Breast epithelium (tissue), 4 donors: Measurements from ENCODE around the gene BRD2. TPM values are rescaled to one million over a fixed set of nuclear protein-coding genes. Genes with fewer than 3 reads are reported as not detected.

Experiments used
- DNase-seq, 2 donors: peaks; one replicate each; pipeline ENCODE4 v3.0.0-alpha.2; 2019; ENCODE audit warnings: low spot score in 2 of 2
- H3K27ac ChIP-seq, 2 donors: fragments of 200-600 bp; sonication (generic) in 1 of 2; one replicate each; pipeline ENCODE4 v1.5.1; 2016 to 2019; ENCODE audit warnings: mild to moderate bottlenecking in 1 of 2
- H3K27me3 ChIP-seq, 2 donors: fragments of 200-600 bp; sonication (generic) in 1 of 2; one replicate each; pipeline versions ENCODE4 v1.5.1 to v1.6.0; 2017 to 2019; ENCODE audit warnings: control low read depth in 1 of 2, mild to moderate bottlenecking in 1 of 2
- H3K36me3 ChIP-seq: fragments of 200-600 bp; one replicate; pipeline ENCODE4 v1.5.1; 2019
- H3K4me1 ChIP-seq, 2 donors: fragments of 200-600 bp; sonication (generic); one replicate each; pipeline ENCODE4 v1.5.1; 2016 to 2019; ENCODE audit warnings: control low read depth in 1 of 2
- H3K4me3 ChIP-seq, 3 donors: fragments of 200-600 bp; sonication (generic); 1 replicate in 2 of 3; 2 replicates in 1 of 3; pipeline ENCODE4 v1.5.1; 2016 to 2019; ENCODE audit warnings: mild to moderate bottlenecking in 3 of 3, moderate library complexity in 2 of 3
- H3K9me3 ChIP-seq, 2 donors: fragments of 200-600 bp; sonication (generic) in 1 of 2; one replicate each; pipeline ENCODE4 v1.5.1; 2016 to 2019; ENCODE audit warnings: control low read depth in 1 of 2
- POLR2A ChIP-seq: fragments of 450-650 bp; IDR thresholded peaks from one replicate; pipeline ENCODE4 v1.6.1; 2016; ENCODE audit warnings: antibody characterized with exemption, mild to moderate bottlenecking, moderate library complexity
- POLR2AphosphoS5 ChIP-seq, 3 donors: sonication (generic); formaldehyde crosslinking; IDR thresholded peaks; one replicate each; pipeline ENCODE4 v1.6.1; 2017; ENCODE audit warnings: antibody characterized with exemption in 3 of 3
- intact Hi-C: fragments of 100-400 bp; cut with DNase I; formaldehyde crosslinking; loops from one replicate; pipeline ENCODE4 v1.15.1; 2023; ENCODE audit warnings: low total_unique reads
- total RNA-seq, 3 donors: library from RNA; depleted of rRNA; stranded (reverse); fragments of >200 nt; gene quantifications; one replicate each; pipeline ENCODE4 v1.1.0, GENCODE V29; 2016
- TF ChIP-seq, protein P1 (sequence below), 3 donors: fragments of 450-650 bp; IDR thresholded peaks; one replicate each; pipeline ENCODE4 v1.5.1; 2016 to 2017; ENCODE audit warnings: antibody characterized with exemption in 3 of 3, mild to moderate bottlenecking in 3 of 3, moderate library complexity in 3 of 3

Gene BRD2
- total RNA-seq, 3 donors from 2014 or later = 111 to 159 (median 122) TPM

DNA sequence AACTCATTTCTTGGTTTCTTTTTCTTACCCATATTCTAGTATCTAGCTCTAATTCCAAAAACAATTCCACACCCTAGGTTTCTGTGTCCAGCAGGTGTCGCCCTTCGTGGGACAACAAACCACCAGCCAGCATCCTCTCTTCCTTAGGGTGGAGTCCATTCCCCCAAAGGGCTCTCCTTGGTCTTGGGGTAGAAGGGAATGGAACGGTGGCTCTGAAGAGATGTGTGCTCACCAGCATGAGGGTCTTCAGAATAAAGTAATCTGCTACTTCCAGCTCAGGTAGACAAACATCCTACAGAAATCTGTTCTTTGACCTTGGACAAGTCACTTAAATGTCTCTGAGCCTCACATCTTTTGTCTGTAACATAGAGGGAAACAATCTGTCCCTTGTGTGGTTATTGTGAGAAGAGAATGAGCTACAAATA is 34.7 kb upstream of the BRD2 start:
- intact Hi-C loops = no loop called here
- TF ChIP-seq POLR2AphosphoS5 (IDR thresholded peaks at IDR 0.05) (peak in 1 of 3 donors; percentile 49), POLR2A (no peak)
- TF ChIP-seq, protein P1, sequence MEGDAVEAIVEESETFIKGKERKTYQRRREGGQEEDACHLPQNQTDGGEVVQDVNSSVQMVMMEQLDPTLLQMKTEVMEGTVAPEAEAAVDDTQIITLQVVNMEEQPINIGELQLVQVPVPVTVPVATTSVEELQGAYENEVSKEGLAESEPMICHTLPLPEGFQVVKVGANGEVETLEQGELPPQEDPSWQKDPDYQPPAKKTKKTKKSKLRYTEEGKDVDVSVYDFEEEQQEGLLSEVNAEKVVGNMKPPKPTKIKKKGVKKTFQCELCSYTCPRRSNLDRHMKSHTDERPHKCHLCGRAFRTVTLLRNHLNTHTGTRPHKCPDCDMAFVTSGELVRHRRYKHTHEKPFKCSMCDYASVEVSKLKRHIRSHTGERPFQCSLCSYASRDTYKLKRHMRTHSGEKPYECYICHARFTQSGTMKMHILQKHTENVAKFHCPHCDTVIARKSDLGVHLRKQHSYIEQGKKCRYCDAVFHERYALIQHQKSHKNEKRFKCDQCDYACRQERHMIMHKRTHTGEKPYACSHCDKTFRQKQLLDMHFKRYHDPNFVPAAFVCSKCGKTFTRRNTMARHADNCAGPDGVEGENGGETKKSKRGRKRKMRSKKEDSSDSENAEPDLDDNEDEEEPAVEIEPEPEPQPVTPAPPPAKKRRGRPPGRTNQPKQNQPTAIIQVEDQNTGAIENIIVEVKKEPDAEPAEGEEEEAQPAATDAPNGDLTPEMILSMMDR (IDR thresholded peaks at IDR 0.05) = peak; percentile 36 to 76 (median 69)
- Histone ChIP-seq H3K4me3 (no peak overlapping the region), H3K27me3 (no peaks in the 10 kb centered on the region), H3K4me1 (no peaks in the 10 kb centered on the region), H3K27ac (no peak overlapping the region), H3K36me3 (no peaks in the 10 kb centered on the region), H3K9me3 (no peaks in the 10 kb centered on the region)
- peak; percentile 58 to 72 for DNase-seq

DNA sequence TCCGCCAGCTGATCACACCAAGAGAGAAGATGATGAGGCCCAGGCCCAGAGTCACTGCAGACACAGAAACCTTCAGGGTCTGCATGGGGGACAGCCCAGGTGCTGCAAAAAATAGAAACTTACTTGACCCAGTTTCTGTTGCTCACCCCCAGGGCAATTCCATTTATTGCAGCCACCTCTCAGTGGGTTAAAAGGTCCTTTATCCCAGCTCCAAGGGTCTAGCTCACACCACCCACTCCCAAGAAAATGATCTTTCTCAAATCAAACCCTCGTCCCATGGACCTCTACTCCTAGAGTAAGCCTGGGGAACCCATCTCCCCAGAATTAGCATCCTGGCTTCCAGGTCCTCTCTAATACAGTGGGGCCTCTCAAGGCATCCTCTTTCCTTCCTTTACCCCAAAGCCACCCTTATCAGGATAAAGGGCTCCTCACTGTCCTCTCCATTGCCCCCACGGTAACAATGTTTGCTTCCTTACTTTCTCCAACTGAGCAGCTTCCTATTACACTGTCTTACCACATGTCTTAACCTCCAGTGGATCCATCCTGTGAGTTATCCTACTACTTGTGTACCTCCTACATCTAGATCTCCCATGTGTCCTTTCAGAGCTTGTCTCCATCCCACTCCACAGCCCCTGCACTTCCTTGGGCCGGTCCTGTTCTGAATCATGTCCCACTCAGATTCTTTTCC is 32.7 kb upstream of the BRD2 start:
- intact Hi-C loops = no loop called here
- TF ChIP-seq POLR2A = no peak
- TF ChIP-seq POLR2AphosphoS5 (IDR thresholded peaks at IDR 0.05) = no peak
- TF ChIP-seq, protein P1 (IDR thresholded peaks at IDR 0.05) = no peak
- H3K9me3 ChIP-seq = no peaks in the 10 kb centered on the region
- H3K27me3 ChIP-seq = no peaks in the 10 kb centered on the region
- H3K36me3 ChIP-seq = no peaks in the 10 kb centered on the region
- H3K4me3 ChIP-seq = no peak overlapping the region
- H3K4me1 ChIP-seq = no peaks in the 10 kb centered on the region
- no peak for DNase-seq
- no peak overlapping the region for H3K27ac ChIP-seq

DNA sequence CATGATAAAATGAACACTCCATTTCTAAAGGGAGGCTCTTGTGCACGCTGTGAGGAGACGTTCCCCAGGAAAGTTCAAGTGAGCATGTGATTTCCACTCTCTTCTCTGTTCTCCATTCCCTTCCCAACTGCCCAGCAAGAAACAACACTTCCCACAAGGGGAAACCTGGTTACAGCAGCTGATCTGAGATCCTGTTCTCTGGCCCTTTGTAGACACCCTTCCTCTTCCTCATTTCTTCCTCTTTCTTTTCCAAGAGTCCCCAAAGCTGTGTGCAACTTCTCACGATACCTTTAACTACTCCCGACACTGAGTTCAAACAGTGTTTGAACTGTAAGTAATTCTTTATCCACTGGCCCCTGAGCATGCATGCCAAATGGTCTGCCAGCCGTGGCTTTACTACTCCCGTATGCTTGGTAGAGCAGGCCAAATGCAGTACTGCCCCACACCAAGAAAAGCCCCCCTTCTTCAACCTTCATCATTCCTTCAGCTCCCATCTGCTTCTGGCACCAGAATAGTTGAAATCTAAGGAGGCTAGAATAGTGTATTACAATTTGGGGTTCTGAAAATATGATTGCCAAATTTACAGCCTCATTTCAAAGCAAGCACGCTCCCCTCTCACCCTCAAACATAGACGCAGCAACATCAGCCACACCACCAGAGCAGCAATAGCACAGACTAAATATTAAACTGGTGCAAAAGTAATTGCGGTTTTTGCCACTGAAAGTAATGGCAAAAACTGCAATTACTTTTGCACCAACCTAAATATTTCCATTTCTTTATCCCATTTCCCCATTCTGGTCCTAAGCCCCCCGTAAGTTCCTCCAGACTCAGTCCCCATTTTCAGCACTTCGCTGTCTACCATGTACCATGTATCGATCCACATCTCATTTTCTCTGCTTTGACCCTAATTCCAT is 31.9 kb upstream of the BRD2 start:
- DNase-seq = no peak
- H3K4me1 ChIP-seq = no peaks in the 10 kb centered on the region
- no peaks in the 10 kb centered on the region for H3K9me3 ChIP-seq
- H3K36me3 ChIP-seq = no peaks in the 10 kb centered on the region
- TF ChIP-seq, protein P1 (IDR thresholded peaks at IDR 0.05) = no peak
- no peak for TF ChIP-seq POLR2AphosphoS5 (IDR thresholded peaks at IDR 0.05)
- H3K27me3 ChIP-seq = no peaks in the 10 kb centered on the region
- no peak overlapping the region for H3K4me3 ChIP-seq
- intact Hi-C loops = no loop called here
- no peak overlapping the region for H3K27ac ChIP-seq

DNA sequence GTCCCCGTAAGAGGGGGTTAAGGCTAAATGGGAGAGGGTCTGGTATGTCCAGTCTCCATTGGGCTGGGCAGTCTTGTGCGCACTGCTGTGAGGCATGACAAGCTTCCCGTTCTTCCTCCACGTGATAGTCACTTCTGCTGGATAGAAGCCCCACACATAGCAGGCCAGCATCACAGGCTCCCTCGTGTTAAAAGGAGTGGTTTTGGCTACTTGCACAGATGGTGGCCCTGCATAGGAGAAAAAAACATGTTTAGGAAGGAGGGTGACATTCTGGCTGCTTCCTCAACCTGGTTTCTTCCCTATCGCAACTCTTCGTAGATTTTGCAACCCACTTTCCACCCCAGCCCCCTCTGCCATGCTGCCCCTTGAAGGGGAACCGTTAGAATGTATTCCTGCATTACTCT is 31.2 kb upstream of the BRD2 start:
- TF ChIP-seq POLR2A = no peak
- TF ChIP-seq POLR2AphosphoS5 (IDR thresholded peaks at IDR 0.05) = peak in 1 of 3 donors; percentile 27
- intact Hi-C loops = no loop called here
- H3K4me1 ChIP-seq = no peaks in the 10 kb centered on the region
- H3K27me3 ChIP-seq = no peaks in the 10 kb centered on the region
- no peak overlapping the region for H3K27ac ChIP-seq
- H3K9me3 ChIP-seq = no peaks in the 10 kb centered on the region
- H3K4me3 ChIP-seq = no peak overlapping the region
- no peaks in the 10 kb centered on the region for H3K36me3 ChIP-seq
- DNase-seq = no peak

DNA sequence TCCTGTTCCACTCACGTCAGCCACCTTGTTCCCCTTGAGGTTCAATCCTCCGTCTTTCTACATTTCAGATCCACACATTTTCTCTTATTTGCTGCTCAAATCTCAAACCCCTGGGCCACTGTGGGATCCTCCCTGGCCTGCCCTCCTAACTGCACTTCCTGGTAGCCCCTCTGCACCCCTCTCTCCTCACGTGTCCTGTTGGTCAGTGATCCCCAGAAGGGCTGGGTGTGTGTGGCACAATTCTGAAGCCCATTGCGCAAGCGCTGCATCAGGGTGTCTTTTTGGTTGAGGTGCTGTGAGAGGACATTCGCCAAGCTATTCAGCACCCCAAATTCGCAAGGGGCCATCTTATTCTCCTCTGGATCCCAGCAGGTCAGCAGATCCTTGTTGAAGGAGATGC is 29.9 kb upstream of the BRD2 start:
- no peak for DNase-seq
- Histone ChIP-seq H3K36me3 (no peaks in the 10 kb centered on the region), H3K27ac (no peak overlapping the region), H3K27me3 (no peaks in the 10 kb centered on the region), H3K4me3 (no peak overlapping the region), H3K4me1 (no peaks in the 10 kb centered on the region), H3K9me3 (no peaks in the 10 kb centered on the region)
- TF ChIP-seq POLR2AphosphoS5 (IDR thresholded peaks at IDR 0.05) = no peak
- TF ChIP-seq POLR2A = no peak
- TF ChIP-seq, protein P1 (IDR thresholded peaks at IDR 0.05) = no peak
- intact Hi-C loops = no loop called here
